AG04449 (cell line): ENCODE measurements around the gene TMEM190.

ENCODE experiments used
- CTCF ChIA-PET: fragments of 350-600 bp; formaldehyde crosslinking; extraction: SDS; loops from one replicate; lab custom pipeline; 2021; ENCODE audit warnings: antibody characterized with exemption; lab: Yijun Ruan, JAX
- POLR2A ChIA-PET: fragments of 400-600, 350-600 bp; formaldehyde crosslinking; extraction: SDS; loops from one replicate; lab custom pipeline; 2020; ENCODE audit warnings: antibody characterized with exemption, inconsistent platforms; lab: Yijun Ruan, JAX
- DNase-seq: peaks from one replicate; pipeline ENCODE4 v3.0.0-alpha.2; 2010; ENCODE audit warnings: low read depth, low spot score
- H3K4me3 ChIP-seq: 2 replicates; pipeline ENCODE4 v1.5.1; 2011; ENCODE audit warnings: low read depth, mild to moderate bottlenecking, control low read depth, low read length
- CTCF ChIP-seq: IDR thresholded peaks from one replicate; pipeline ENCODE4 v1.5.1; 2011; ENCODE audit warnings: mild to moderate bottlenecking, moderate library complexity, low read length, control low read depth, inconsistent platforms; ENCODE audit not compliant: insufficient read depth; ENCODE audit errors: missing control alignments

TMEM190 gene

GRCh38 chr19:55382522-55383054, 6.0 kb downstream of the TMEM190 start:
- no peak for TF ChIP-seq CTCF
- no peak for DNase-seq
- ChIA-PET POLR2A (interaction anchor here (3.8 kb wide), 1 partner anchor 24 kb away, joined by 20 read pairs; the partner anchor contains the start of gene UBE2S), CTCF (interaction anchor here (1.1 to 3.4 kb wide), 6 partner anchors 10 to 242 kb away, joined by 3 to 50 read pairs (median 12); partner anchors contain the start of gene IL11)
- H3K4me3 ChIP-seq: no peak overlapping the region

- ChIA-PET CTCF (interaction anchor here (0.7 to 3.4 kb wide), 13 partner anchors 11 to 243 kb away, joined by 3 to 50 read pairs (median 5); partner anchors contain the start of gene IL11), POLR2A (interaction anchor here (1.9 to 3.8 kb wide), 2 partner anchors 15 to 23 kb away, joined by 10 to 20 read pairs; partner anchors contain the start of gene UBE2S)
- H3K4me3 ChIP-seq: peak overlapping the region; percentile 52
- TF ChIP-seq CTCF: peak; percentile 15
- no peak for DNase-seq
Observed at GRCh38 chr19:55383279-55384130, 6.9 kb downstream of the TMEM190 start.

GRCh38 chr19:55384131-55384919, 7.7 kb downstream of the TMEM190 start, which contains the start of gene TMEM238:
Gene TMEM238 (minus strand): TSS chr19:55384292. CDS start chr19:55384259, 33 bp downstream.
- no peak for TF ChIP-seq CTCF
- POLR2A ChIA-PET: interaction anchor here (0.8 to 3.8 kb wide), 3 partner anchors 16 to 125 kb away, joined by 3 to 20 read pairs (median 10); partner anchors contain the start of genes PPP6R1 and UBE2S
- no peak for DNase-seq

GRCh38 chr19:55384920-55385723, 8.5 kb downstream of the TMEM190 start:
- ChIA-PET POLR2A (interaction anchor here (0.8 to 10.8 kb wide), 4 partner anchors 16 to 126 kb away, joined by 3 to 86 read pairs (median 15); partner anchors contain the start of genes PPP6R1 and UBE2S), CTCF (interaction anchor here (0.7 to 3.4 kb wide), 10 partner anchors 9 to 249 kb away, joined by 3 to 50 read pairs (median 8); partner anchors contain the start of gene IL11)
- TF ChIP-seq CTCF: no peak
- peak; percentile 64 for DNase-seq
- peak overlapping the region; percentile 97 for H3K4me3 ChIP-seq

More at GRCh38 chr19:55384131-55384919, 7.7 kb downstream of the TMEM190 start, which contains the start of gene TMEM238:
- peak within 1 kb of the TSS; percentile 97 for H3K4me3 ChIP-seq
- CTCF ChIA-PET: interaction anchor here (0.7 to 3.4 kb wide), 15 partner anchors 8 to 248 kb away, joined by 3 to 50 read pairs (median 4); partner anchors contain the start of gene IL11

- no peak for TF ChIP-seq CTCF
Observed at GRCh38 chr19:55385724-55386492, 9.3 kb downstream of the TMEM190 start, which contains the start of gene RPL28. Gene RPL28 (plus strand): TSS chr19:55385932. CDS start chr19:55386358, 426 bp downstream.

More at GRCh38 chr19:55385724-55386492, 9.3 kb downstream of the TMEM190 start, which contains the start of gene RPL28:
- CTCF ChIA-PET: interaction anchor here (1.7 to 5.3 kb wide), 2 partner anchors 32 to 84 kb away, joined by 7 to 33 read pairs; no protein-coding TSS in a partner anchor
- peak within 1 kb of the TSS; percentile 97 for H3K4me3 ChIP-seq
- POLR2A ChIA-PET: interaction anchor here (0.9 to 10.8 kb wide), 4 partner anchors 21 to 220 kb away, joined by 3 to 86 read pairs (median 4); partner anchors contain the start of genes DNAAF3, HSPBP1, KMT5C and UBE2S
- peak; percentile 74 for DNase-seq
